GM20000 (cell line): Measurements from ENCODE around the gene ADNP.

Experiments
- DNase-seq: peaks from one replicate; pipeline ENCODE4 v3.0.0; 2012; ENCODE audit warnings: low spot score
- TF ChIP-seq, protein P1 (sequence below): IDR thresholded peaks from 2 replicates; pipeline ENCODE4 v1.5.1; 2012; ENCODE audit warnings: mild to moderate bottlenecking, control low read depth; ENCODE audit errors: extremely low read depth, missing control alignments

The ADNP gene

DNA sequence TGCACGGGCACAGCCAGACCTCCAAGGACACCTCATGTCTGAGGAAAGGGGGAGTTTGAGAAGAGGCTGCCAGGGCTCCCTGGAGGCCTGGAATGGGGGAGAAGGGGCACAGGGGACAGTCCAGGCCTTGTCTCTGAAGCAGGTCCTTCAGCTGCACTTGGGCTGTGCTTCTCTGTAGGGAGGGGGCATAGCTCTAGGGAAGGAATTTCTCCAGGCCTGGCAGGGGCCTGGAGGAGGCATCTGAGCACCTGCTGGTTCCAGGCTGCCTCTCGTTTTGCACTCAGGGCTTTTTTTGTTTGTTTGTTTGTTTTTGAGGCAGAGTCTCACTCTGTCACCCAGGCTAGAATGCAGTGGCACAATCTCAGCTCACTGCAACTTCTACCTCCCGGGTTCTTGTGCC, 68.7 kb downstream of the ADNP start:
- TF ChIP-seq, protein P1, sequence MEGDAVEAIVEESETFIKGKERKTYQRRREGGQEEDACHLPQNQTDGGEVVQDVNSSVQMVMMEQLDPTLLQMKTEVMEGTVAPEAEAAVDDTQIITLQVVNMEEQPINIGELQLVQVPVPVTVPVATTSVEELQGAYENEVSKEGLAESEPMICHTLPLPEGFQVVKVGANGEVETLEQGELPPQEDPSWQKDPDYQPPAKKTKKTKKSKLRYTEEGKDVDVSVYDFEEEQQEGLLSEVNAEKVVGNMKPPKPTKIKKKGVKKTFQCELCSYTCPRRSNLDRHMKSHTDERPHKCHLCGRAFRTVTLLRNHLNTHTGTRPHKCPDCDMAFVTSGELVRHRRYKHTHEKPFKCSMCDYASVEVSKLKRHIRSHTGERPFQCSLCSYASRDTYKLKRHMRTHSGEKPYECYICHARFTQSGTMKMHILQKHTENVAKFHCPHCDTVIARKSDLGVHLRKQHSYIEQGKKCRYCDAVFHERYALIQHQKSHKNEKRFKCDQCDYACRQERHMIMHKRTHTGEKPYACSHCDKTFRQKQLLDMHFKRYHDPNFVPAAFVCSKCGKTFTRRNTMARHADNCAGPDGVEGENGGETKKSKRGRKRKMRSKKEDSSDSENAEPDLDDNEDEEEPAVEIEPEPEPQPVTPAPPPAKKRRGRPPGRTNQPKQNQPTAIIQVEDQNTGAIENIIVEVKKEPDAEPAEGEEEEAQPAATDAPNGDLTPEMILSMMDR: no peak
- DNase-seq: no peak

DNA sequence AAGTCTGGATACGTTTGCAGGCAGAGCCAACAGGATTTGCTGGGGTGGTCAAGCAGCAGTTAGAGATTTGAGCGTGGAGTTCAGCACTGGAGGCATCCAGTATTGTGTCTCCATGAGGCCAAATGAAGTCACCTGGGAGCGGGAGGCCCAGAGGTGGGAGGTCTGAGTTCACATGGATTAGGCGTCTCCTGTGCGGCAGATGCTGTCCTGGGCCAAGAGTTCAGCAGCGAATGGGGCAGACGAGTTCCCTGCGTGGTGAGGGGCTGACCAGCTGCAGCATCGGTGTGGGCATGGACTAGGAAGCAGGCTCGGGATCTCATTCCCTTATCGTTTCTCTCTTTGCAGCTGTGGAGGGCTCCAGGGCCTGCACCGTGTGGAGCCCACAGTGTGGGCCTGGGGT, 70.2 kb downstream of the ADNP start:
- TF ChIP-seq, protein P1: no peak
- DNase-seq: no peak

DNA sequence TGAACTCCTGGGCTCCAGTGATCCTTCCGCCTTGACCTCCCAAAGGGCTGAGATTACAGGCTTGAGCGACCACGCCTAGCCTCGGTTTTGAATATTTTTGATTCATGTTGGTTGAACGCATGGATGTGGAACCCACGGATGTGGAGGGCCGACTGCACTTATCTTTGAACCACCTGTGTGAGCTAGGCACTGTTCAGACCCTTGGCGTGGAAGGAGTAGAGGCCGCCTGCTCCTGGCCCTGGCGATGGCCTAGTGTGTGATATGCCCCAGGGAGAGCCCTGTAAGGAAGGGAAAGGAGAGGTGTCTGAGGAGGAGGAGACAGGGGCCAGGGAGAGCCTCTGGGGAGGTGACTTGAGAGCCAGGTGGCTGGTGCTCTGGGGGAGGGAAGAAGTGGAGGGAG, 72.1 kb downstream of the ADNP start:
- DNase-seq: no peak
- TF ChIP-seq, protein P1: no peak

DNA sequence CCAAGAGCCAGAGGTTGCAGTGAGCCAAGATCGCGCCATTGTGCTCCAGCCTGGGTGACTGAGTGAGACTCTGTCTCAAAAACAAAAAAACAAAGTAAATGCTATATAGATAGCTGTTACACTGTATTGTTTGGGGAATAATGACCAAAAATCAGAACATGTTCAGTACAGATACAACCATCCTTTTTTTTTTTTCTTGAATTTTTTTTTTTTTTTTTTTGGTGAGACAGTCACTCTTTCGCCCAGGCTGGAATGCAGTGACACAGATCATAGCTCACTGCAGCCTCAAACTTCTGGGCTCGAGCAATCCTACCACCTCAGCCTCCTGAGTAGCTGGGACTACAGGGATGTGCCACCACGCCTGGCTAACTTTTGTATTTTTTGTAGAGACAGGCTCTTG, 72.7 kb downstream of the ADNP start:
- TF ChIP-seq, protein P1: no peak
- no peak for DNase-seq

DNA sequence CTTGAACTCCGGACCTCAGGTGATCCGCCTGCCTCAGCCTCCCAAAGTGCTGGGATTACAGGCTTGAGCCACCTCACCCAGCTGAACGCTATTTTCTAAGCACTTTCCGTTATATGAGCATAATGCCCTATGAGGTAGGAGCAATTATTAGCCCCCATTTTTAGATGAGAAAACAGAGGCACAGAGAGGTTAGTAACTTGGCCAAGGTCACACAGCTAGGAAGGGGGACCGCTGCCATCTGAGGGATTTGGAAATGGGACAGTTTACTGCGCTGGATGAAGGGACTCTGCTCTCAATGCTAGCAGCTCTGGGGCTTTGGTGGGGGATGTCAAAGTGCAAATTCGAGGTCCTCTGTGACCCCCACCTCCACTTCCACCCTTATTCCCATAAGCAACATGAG, 73.9 kb downstream of the ADNP start:
- no peak for DNase-seq
- TF ChIP-seq, protein P1: no peak

DNA sequence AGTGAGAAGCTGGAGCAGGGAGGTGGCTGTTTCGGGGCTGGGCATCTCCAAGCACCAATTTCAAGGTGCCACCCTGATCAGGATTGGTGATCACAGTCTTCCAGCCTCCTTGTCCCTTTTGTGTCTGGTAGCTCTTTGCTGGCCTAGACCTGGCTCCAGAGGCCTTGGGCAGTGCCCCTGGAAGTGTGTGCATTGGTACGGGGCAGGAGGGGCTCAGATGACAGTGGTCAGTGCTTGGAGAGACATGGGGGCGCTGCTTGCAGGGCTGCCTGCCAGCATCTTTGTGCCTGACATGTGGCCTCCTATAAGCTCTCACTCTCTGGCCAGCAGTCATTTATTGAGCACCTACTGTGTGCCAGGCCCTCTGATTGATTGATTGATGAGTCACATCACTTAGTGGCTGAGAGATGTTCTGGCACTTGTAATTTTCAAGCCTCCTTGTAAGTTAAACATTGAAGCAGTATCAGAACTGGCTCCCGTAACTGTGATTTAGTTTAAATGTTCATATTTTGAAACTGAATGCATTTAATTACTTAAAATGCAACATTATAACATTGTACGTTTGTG, 74.7 kb downstream of the ADNP start:
- DNase-seq: no peak
- TF ChIP-seq, protein P1: no peak

DNA sequence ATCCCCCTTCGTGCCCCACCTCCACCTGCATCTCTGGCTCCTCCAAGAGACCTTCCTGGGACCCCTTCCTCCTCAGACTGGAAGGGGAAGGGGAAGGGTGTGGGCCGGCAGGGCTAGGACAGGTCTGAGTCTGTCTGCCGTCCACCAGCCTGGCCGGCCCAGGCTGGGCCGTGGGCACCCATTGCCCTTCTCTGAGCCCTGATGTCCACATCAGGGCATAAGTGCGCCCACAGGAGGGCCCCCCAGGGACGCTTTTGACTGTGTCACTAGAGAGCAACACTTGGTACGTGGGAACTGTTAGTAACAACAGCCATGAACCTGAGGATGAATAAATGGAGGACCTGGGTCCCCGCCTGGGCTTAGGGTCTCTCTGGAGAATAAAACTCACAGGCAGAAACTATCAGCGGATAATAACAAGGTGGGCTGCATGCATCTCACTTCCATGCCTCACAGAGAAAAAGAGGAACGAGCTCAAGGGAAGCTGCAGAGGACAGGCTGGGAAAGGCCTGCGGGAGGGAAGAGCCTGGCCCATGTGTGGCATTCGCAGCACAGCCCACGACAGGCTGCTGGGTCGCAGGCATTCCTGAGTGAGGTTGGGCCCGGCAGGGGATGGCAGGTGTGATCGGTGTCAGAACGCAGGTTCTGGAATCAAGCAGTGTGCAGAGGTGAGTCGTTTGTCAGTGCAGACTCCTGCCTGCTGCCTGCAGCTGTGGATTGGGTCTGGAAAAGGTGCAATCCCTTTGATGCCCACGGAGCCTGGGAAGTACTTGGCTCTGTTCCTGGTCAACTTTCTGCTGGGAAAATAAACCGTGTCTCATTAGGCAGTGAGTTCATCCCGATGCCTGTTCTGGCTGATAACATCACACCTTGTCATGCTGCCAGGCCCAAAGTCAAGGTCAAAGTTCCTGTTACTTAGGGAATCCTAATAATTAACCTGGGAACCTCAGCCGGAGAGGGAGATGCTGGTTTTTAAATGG, 75.5 kb downstream of the ADNP start:
- TF ChIP-seq, protein P1: no peak
- DNase-seq: no peak
